ENCODE measurements around the gene ASCL2.

Gene ASCL2

GRCh38 chr11:2224254-2224653 is 46.1 kb downstream of the ASCL2 start:
- no peak for DNase-seq

- no peak for DNase-seq
Observed at GRCh38 chr11:2223153-2223794, 47.1 kb downstream of the ASCL2 start.

- no peak for DNase-seq
Observed at GRCh38 chr11:2222451-2222850, 47.9 kb downstream of the ASCL2 start.

GRCh38 chr11:2221591-2221990 is 48.8 kb downstream of the ASCL2 start:
- no peak for DNase-seq

- DNase-seq, result no peak
Observed at GRCh38 chr11:2221024-2221423, 49.4 kb downstream of the ASCL2 start.

- no peak for DNase-seq
Observed at GRCh38 chr11:2220173-2220771, 50.1 kb downstream of the ASCL2 start.

- DNase-seq, result no peak
Observed at GRCh38 chr11:2219318-2220017, 50.9 kb downstream of the ASCL2 start.
